ENCODE results near the gene ARHGAP10.

ARHGAP10 gene

GRCh38 chr4:148015468-148015867, 283.6 kb downstream of the ARHGAP10 start:
- Histone ChIP-seq H2AFZ (ENCODE audit: low read depth) (no peak overlapping the region), H3K36me3 (ENCODE audit: insufficient read depth) (no peaks in the 10 kb centered on the region), H3K9ac (no peak overlapping the region), H3K79me2 (ENCODE audit: insufficient read depth, low read depth) (peaks cover 1% of the 10 kb centered on the region; the same call in 1 of the 2 replicates), H3K4me3 (IDR thresholded peaks at IDR 0.05; ENCODE audit: insufficient read depth, low read depth, low read length) (no peak overlapping the region), H3K27ac (no peak overlapping the region), H3K4me1 (ENCODE audit: low read depth, poor library complexity, severe bottlenecking) (no peaks in the 10 kb centered on the region), H3K27me3 (ENCODE audit: insufficient read depth, low read depth) (no peaks in the 10 kb centered on the region), H4K20me1 (ENCODE audit: insufficient read depth) (no peaks in the 10 kb centered on the region), H3K4me2 (no peak overlapping the region)
- TF ChIP-seq, protein P1, sequence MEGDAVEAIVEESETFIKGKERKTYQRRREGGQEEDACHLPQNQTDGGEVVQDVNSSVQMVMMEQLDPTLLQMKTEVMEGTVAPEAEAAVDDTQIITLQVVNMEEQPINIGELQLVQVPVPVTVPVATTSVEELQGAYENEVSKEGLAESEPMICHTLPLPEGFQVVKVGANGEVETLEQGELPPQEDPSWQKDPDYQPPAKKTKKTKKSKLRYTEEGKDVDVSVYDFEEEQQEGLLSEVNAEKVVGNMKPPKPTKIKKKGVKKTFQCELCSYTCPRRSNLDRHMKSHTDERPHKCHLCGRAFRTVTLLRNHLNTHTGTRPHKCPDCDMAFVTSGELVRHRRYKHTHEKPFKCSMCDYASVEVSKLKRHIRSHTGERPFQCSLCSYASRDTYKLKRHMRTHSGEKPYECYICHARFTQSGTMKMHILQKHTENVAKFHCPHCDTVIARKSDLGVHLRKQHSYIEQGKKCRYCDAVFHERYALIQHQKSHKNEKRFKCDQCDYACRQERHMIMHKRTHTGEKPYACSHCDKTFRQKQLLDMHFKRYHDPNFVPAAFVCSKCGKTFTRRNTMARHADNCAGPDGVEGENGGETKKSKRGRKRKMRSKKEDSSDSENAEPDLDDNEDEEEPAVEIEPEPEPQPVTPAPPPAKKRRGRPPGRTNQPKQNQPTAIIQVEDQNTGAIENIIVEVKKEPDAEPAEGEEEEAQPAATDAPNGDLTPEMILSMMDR (conservative IDR thresholded peaks at IDR 0.05; ENCODE audit: low read depth, low read length) = no peak

DNA sequence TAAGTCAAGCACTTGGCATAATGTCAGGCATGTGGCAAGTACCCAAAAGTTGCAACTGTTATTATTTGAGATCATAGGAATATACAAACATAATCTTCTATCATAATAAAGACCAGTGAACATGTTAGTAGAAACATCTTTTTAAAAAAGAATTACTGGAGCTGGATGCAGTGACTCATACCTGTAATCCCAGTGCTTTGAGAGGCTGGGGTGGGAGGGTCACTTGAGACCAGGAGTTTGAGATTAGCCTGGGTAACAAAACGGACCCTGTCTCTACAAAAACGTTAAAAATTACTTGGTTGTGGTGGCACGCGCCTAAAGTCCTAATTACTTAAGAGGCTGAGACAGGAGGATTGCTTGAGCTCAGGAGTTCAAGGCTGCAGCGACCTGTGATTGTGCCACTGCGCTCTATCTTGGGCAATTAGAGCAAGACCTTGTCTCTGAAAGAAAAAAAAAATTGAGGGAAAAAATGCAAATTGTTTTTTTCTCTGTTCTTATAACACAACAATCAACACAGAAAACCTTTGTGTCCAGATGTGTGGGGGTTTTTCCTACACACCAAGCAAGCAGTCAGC, 284.3 kb downstream of the ARHGAP10 start:
- no peak overlapping the region for H3K4me3 ChIP-seq (IDR thresholded peaks at IDR 0.05; ENCODE audit: insufficient read depth, low read depth, low read length)
- H4K20me1 ChIP-seq (ENCODE audit: insufficient read depth) = no peaks in the 10 kb centered on the region
- H3K4me1 ChIP-seq (ENCODE audit: low read depth, poor library complexity, severe bottlenecking) = no peaks in the 10 kb centered on the region
- H3K79me2 ChIP-seq (ENCODE audit: insufficient read depth, low read depth) = no peaks in the 10 kb centered on the region; the same call in 1 of the 2 replicates
- no peaks in the 10 kb centered on the region for H3K27me3 ChIP-seq (ENCODE audit: insufficient read depth, low read depth)
- no peak overlapping the region for H2AFZ ChIP-seq (ENCODE audit: low read depth)
- no peaks in the 10 kb centered on the region for H3K36me3 ChIP-seq (ENCODE audit: insufficient read depth)
- TF ChIP-seq, protein P1 (conservative IDR thresholded peaks at IDR 0.05; ENCODE audit: low read depth, low read length) = no peak
- no peak overlapping the region for H3K9ac ChIP-seq
- H3K27ac ChIP-seq = no peak overlapping the region
- H3K4me2 ChIP-seq = no peak overlapping the region

DNA sequence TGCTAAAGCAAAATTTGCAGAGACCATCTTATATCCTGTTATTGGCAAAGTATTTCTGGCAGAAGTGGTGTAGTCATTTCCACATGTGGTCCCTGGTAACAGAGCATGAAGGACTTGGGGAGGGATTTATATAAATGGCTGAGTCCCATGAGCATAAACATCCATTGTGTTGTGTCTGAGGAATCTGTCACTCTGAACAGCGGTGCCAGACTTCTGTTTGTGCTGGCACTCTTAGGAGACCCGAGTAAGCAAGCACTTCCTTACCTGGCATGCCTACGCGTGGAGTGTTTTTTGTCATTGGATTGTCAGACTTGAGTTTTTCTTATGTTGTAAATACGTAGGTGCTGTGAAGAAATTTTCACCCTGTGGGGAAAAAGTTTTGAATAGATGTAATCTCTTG, 285.9 kb downstream of the ARHGAP10 start:
- H2AFZ ChIP-seq (ENCODE audit: low read depth) = no peak overlapping the region
- H3K27ac ChIP-seq = no peak overlapping the region
- no peaks in the 10 kb centered on the region for H4K20me1 ChIP-seq (ENCODE audit: insufficient read depth)
- H3K36me3 ChIP-seq (ENCODE audit: insufficient read depth) = no peaks in the 10 kb centered on the region
- no peak overlapping the region for H3K9ac ChIP-seq
- no peaks in the 10 kb centered on the region for H3K27me3 ChIP-seq (ENCODE audit: insufficient read depth, low read depth)
- no peaks in the 10 kb centered on the region for H3K4me1 ChIP-seq (ENCODE audit: low read depth, poor library complexity, severe bottlenecking)
- no peaks in the 10 kb centered on the region; the same call in 1 of the 2 replicates for H3K79me2 ChIP-seq (ENCODE audit: insufficient read depth, low read depth)
- no peak overlapping the region for H3K4me3 ChIP-seq (IDR thresholded peaks at IDR 0.05; ENCODE audit: insufficient read depth, low read depth, low read length)
- H3K4me2 ChIP-seq = no peak overlapping the region
- TF ChIP-seq, protein P1 (conservative IDR thresholded peaks at IDR 0.05; ENCODE audit: low read depth, low read length) = no peak

GRCh38 chr4:148021686-148022085, 289.8 kb downstream of the ARHGAP10 start:
- no peak overlapping the region for H3K27ac ChIP-seq
- H3K27me3 ChIP-seq (ENCODE audit: insufficient read depth, low read depth) = no peaks in the 10 kb centered on the region
- H3K36me3 ChIP-seq (ENCODE audit: insufficient read depth) = no peaks in the 10 kb centered on the region; the same call in 1 of the 2 replicates
- no peak overlapping the region for H3K9ac ChIP-seq
- H3K4me3 ChIP-seq (IDR thresholded peaks at IDR 0.05; ENCODE audit: insufficient read depth, low read depth, low read length) = no peak overlapping the region
- H4K20me1 ChIP-seq (ENCODE audit: insufficient read depth) = no peaks in the 10 kb centered on the region
- no peak overlapping the region for H3K4me2 ChIP-seq
- no peak overlapping the region for H2AFZ ChIP-seq (ENCODE audit: low read depth)
- H3K79me2 ChIP-seq (ENCODE audit: insufficient read depth, low read depth) = no peaks in the 10 kb centered on the region; the same call in 1 of the 2 replicates
- H3K4me1 ChIP-seq (ENCODE audit: low read depth, poor library complexity, severe bottlenecking) = no peaks in the 10 kb centered on the region
- TF ChIP-seq, protein P1 (conservative IDR thresholded peaks at IDR 0.05; ENCODE audit: low read depth, low read length) = no peak

All from KMS-11 (cell line).